Natural killer cell treated with Interleukin-12 subunit alpha and Interleukin-12 subunit beta and Interleukin-15 and Interleukin-18, amount 100 ng/mL, for 72 hours (primary cell): ENCODE results near the gene KCNH5. TPM values are rescaled to one million over a fixed set of nuclear protein-coding genes. Genes with fewer than 3 reads are reported as not detected.

ENCODE experiments used
- ATAC-seq, 2 donors: fragments of 150-1000 bp; cut with Tn5 transposase in 1 of 2; sonication (Bioruptor Pico), chemical (Tn5 transposase) in 1 of 2; 2 replicates each; pipeline ENCODE4 v1.10.0; 2021
- DNase-seq: peaks from one replicate; pipeline ENCODE4 v3.0.0; 2022; ENCODE audit warnings: low spot score
- H3K27ac Mint-ChIP-seq, 2 donors: 1 replicate in 1 of 2; 2 replicates in 1 of 2; pipeline ENCODE4 v1.8.0; 2022; ENCODE audit warnings: mixed read lengths in 2 of 2, mild to moderate bottlenecking in 1 of 2, moderate library complexity in 1 of 2
- H3K27me3 Mint-ChIP-seq, 2 donors: 1 replicate in 1 of 2; 2 replicates in 1 of 2; pipeline ENCODE4 v1.8.0; 2022; ENCODE audit warnings: mixed read lengths in 2 of 2
- H3K36me3 Mint-ChIP-seq: one replicate; pipeline ENCODE4 v1.8.0; 2022; ENCODE audit warnings: mixed read lengths
- H3K4me1 Mint-ChIP-seq, 2 donors: 1 replicate in 1 of 2; 2 replicates in 1 of 2; pipeline ENCODE4 v1.8.0; 2022; ENCODE audit warnings: low read depth in 2 of 2, mixed read lengths in 2 of 2, mild to moderate bottlenecking in 1 of 2
- H3K4me3 Mint-ChIP-seq: one replicate; pipeline ENCODE4 v1.8.0; 2022; ENCODE audit warnings: mixed read lengths
- H3K9me3 Mint-ChIP-seq: 2 replicates; pipeline ENCODE4 v1.8.0; 2022; ENCODE audit warnings: mixed read lengths
- total RNA-seq, 2 donors: library from RNA; stranded (reverse); gene quantifications; one replicate each; pipeline ENCODE4 v1.2.3, GENCODE V29; 2022

The KCNH5 gene
- not detected for total RNA-seq

- Mint-ChIP-seq H3K27me3 (peaks cover 22 to 24% of the 10 kb centered on the region in 2 donors), H3K4me3 (no peak within 1 kb of the TSS), H3K36me3 (no peaks in the 10 kb centered on the region), H3K4me1 (no peaks in the 10 kb centered on the region), H3K9me3 (no peaks in the 10 kb centered on the region), H3K27ac (no peak within 1 kb of the TSS)
- no peak for DNase-seq
- ATAC-seq: peak; percentile 43 to 58
Observed at GRCh38 chr14:63045234-63045611, at the start of gene KCNH5. TSS of gene KCNH5 (minus strand) at chr14:63045458. CDS start at chr14:63045186, 272 bp downstream.

- DNase-seq (no peak), ATAC-seq (no peak)
- Mint-ChIP-seq H3K4me1 (no peaks in the 10 kb centered on the region), H3K4me3 (no peak overlapping the region), H3K9me3 (no peaks in the 10 kb centered on the region), H3K27me3 (peaks cover 0 to 1% of the 10 kb centered on the region in 2 donors), H3K27ac (no peak overlapping the region), H3K36me3 (no peaks in the 10 kb centered on the region)
Observed at GRCh38 chr14:63091394-63091996, 46.2 kb upstream of the KCNH5 start.

DNA sequence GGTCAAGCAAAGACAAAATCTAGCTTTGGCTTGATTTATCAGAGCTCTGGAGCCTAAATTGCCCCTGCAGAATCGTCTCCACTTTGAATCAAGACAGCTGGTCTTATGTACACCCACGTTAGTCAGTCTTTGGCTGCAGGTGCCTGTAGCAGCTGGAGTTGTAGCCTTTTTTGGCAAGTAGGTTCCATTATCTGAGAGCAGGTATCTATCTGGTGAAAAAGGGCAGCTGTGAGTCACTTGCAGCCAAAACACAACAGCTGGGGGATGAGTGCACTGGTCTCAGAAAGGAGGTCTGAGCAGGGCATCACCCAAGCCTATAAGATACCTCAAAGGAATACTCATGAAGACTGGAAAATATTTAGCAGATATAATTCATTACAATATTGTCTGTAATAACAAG, 43.6 kb upstream of the KCNH5 start:
- no peak for ATAC-seq
- no peak overlapping the region for H3K4me3 Mint-ChIP-seq
- peaks cover 0 to 6% of the 10 kb centered on the region in 2 donors for H3K27me3 Mint-ChIP-seq
- H3K9me3 Mint-ChIP-seq: no peaks in the 10 kb centered on the region
- H3K27ac Mint-ChIP-seq: no peak overlapping the region
- H3K4me1 Mint-ChIP-seq: no peaks in the 10 kb centered on the region
- no peak for DNase-seq
- H3K36me3 Mint-ChIP-seq: no peaks in the 10 kb centered on the region

DNA sequence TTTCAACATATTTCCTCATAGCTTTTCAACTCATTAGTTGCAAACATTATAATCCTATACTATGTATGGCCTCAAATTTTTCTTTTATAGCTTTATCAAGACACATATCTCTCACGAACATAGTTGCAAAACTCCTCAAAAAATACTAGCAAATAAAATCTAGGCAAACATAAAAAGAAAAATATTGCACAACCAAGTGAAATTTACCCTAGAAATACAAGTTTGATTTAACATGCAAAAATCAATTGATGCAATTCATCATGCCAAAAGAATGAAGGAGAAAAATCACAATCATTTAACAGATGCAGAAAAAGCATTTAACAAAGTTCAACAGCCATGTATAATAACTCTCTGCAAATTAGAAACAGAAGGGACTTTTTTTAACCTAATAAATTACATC, 33.3 kb upstream of the KCNH5 start:
- no peak overlapping the region for H3K4me3 Mint-ChIP-seq
- DNase-seq: no peak
- no peak for ATAC-seq
- no peak overlapping the region for H3K27ac Mint-ChIP-seq
- H3K9me3 Mint-ChIP-seq: no peaks in the 10 kb centered on the region
- H3K36me3 Mint-ChIP-seq: no peaks in the 10 kb centered on the region
- H3K27me3 Mint-ChIP-seq: no peaks in the 10 kb centered on the region
- H3K4me1 Mint-ChIP-seq: no peaks in the 10 kb centered on the region

- Mint-ChIP-seq H3K27ac (no peak overlapping the region), H3K36me3 (no peaks in the 10 kb centered on the region), H3K27me3 (no peaks in the 10 kb centered on the region), H3K4me3 (no peak overlapping the region), H3K9me3 (no peaks in the 10 kb centered on the region), H3K4me1 (no peaks in the 10 kb centered on the region)
- ATAC-seq (no peak), DNase-seq (no peak)
Observed at GRCh38 chr14:63076488-63076887, 31.2 kb upstream of the KCNH5 start.

DNA sequence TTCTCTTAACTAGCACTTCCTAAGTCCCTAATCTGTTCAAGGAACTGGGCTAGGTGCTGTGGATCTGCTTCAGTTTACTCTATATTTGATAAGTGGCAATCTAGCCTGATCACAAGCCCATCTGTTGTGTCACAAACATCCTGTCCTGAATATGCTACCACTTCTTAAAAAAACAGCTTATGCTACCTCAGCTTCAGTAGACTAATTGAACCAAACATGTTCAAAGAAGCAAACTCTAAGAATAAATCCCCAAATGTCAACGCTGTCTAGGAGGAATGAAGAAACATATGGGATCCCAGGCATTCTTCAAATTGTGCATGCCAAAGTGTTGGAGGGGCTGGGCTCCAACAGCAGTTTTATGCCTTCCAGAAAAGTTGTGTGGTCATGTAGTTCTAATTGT, 10.4 kb upstream of the KCNH5 start:
- ATAC-seq (no peak), DNase-seq (no peak)
- Mint-ChIP-seq H3K36me3 (no peaks in the 10 kb centered on the region), H3K4me1 (no peaks in the 10 kb centered on the region), H3K27me3 (no peaks in the 10 kb centered on the region), H3K9me3 (no peaks in the 10 kb centered on the region), H3K27ac (no peak overlapping the region), H3K4me3 (no peak overlapping the region)

DNA sequence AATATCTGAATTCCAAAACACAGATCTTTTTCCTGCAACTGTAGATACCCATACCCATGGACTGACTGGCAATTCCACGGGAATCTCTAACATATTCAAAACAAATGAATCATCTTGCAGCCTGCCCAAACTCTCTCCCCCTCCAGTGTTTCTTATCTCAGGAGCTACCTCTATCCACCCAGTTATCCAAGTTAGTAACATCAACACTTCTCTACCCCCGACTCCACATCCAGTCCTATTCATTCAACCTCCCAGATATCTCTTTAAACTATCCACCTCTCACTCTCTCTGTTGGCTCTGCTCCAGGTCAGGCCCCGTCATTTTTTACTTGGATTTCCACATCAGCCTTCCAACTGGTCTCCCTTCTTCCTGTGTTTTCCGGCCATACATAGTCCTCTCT, 6.7 kb upstream of the KCNH5 start:
- no peak for DNase-seq
- Mint-ChIP-seq H3K4me3 (no peak overlapping the region), H3K4me1 (no peaks in the 10 kb centered on the region), H3K27ac (no peak overlapping the region), H3K36me3 (no peaks in the 10 kb centered on the region), H3K27me3 (peaks cover 0 to 8% of the 10 kb centered on the region in 2 donors), H3K9me3 (no peaks in the 10 kb centered on the region)
- ATAC-seq: no peak

DNA sequence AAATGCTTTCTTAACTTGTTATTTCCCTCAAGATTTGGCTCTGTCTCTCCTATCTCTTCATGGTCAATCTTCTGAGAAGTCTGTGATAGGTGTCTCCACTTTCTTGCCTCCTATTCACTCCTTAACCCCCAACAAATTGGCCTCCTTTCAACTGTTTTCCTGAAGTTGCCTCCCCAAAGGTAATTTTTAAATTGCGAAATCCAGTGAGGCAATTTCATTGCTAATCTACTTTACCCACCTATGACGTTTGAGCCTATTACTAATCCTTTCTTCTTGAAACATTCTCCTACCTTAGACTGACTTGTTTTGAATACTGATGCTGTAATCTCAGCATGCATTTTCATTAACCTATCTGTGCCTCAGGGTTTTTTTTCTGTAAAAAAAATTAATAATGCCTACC, 6.0 kb upstream of the KCNH5 start:
- peaks cover 7 to 14% of the 10 kb centered on the region in 2 donors for H3K27me3 Mint-ChIP-seq
- H3K9me3 Mint-ChIP-seq: no peaks in the 10 kb centered on the region
- ATAC-seq (no peak), DNase-seq (no peak)
- no peak overlapping the region for H3K4me3 Mint-ChIP-seq
- H3K27ac Mint-ChIP-seq: no peak overlapping the region
- H3K4me1 Mint-ChIP-seq: no peaks in the 10 kb centered on the region
- H3K36me3 Mint-ChIP-seq: no peaks in the 10 kb centered on the region

DNA sequence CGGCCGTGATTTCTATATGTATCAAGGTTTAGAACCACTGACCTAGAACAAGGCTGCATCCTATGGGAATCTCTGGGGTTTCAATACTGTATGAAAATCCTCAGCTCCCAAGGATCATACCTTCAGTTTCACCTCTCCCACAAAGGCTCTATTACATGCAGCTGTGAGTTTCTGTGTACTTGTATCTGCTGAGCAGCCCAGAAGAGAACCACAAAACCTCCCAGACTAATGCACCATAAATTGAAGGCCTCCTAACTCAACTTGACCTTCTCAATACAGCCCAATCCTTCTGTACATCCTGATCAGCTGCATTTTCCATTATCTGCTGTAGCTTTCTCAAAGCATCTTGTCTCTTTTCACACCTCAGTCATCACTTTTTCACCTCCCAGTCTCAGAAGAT, 5.4 kb upstream of the KCNH5 start:
- H3K27ac Mint-ChIP-seq: no peak overlapping the region
- ATAC-seq: no peak
- H3K36me3 Mint-ChIP-seq: no peaks in the 10 kb centered on the region
- peaks cover 10 to 17% of the 10 kb centered on the region in 2 donors for H3K27me3 Mint-ChIP-seq
- H3K4me3 Mint-ChIP-seq: no peak overlapping the region
- no peaks in the 10 kb centered on the region for H3K4me1 Mint-ChIP-seq
- H3K9me3 Mint-ChIP-seq: no peaks in the 10 kb centered on the region
- DNase-seq: no peak

DNA sequence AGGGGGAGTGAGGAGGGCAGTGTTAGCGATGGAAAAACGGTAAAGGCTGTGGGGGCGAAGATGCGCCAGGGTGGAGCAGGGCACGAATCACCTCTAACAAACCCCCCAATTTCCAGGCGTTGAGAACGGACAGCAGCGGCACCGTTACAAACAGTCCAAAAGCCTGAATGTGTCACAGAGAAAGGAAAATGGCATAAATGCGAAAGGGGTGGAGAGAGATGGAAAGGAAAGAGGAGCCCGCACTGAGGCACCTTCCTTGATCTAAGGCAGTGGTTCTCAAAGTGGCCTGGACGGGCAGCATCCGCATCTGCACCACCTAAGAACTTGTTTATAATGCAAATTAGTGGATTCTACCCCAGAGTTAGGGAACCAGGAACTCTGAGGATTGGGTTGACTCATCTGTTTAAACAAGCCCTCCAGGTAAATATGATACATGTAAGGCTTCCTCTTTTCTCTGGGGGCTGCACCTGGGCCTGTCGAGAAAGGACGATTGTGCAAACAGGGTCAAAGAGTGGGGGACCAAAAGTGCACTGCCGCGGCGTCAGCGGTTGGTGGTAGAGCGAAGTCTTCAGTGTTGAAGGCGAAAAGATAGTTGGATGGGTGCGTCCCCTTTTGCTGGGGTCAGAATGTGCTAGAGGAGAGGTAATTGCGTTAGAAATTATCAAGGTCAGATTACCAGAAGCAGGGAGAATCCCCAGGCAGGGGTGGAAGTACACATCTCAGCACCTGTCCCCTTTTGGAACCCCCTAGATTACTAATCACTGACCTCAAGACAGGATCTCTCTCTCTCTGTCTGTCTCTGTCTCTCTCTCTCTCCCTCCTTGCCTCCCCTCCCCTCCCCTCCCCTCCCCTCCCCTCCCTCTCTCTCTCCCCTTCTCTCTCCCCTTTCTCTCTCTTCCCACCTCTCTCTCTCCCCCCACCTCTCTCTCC, 1.3 kb upstream of the KCNH5 start:
- no peaks in the 10 kb centered on the region for H3K9me3 Mint-ChIP-seq
- H3K27ac Mint-ChIP-seq: no peak overlapping the region
- H3K36me3 Mint-ChIP-seq: no peaks in the 10 kb centered on the region
- H3K4me3 Mint-ChIP-seq: no peak overlapping the region
- H3K27me3 Mint-ChIP-seq: peaks cover 22 to 24% of the 10 kb centered on the region in 2 donors
- DNase-seq (no peak), ATAC-seq (no peak)
- no peaks in the 10 kb centered on the region for H3K4me1 Mint-ChIP-seq

GRCh38 chr14:63045612-63046320, 508 bp upstream of the KCNH5 start:
- H3K4me3 Mint-ChIP-seq: no peak overlapping the region
- DNase-seq (no peak), ATAC-seq (peak; percentile 28 to 31)
- H3K27ac Mint-ChIP-seq: no peak overlapping the region
- no peaks in the 10 kb centered on the region for H3K9me3 Mint-ChIP-seq
- no peaks in the 10 kb centered on the region for H3K4me1 Mint-ChIP-seq
- H3K27me3 Mint-ChIP-seq: peaks cover 22 to 24% of the 10 kb centered on the region in 2 donors
- H3K36me3 Mint-ChIP-seq: no peaks in the 10 kb centered on the region

DNA sequence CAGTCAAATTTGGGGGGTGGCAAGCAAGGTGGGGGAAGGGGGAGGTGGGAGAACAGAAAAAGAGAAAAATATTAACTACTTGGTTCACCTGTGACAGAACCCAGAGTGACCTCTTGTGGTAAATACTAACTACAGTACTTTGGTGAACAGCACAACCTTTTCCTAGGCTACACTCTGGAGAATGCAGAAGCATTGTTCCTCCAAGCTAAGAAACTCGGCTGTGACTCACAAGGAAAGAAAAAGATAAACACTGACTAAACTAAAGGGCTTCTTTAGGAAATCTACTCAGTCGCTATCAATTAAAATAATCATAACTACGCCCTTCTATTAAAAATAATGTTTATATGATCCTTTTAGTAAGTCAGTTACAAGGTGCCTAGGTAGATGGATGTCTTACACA, 5.4 kb downstream of the KCNH5 start:
- H3K9me3 Mint-ChIP-seq: no peaks in the 10 kb centered on the region
- ATAC-seq: no peak
- no peaks in the 10 kb centered on the region for H3K36me3 Mint-ChIP-seq

DNA sequence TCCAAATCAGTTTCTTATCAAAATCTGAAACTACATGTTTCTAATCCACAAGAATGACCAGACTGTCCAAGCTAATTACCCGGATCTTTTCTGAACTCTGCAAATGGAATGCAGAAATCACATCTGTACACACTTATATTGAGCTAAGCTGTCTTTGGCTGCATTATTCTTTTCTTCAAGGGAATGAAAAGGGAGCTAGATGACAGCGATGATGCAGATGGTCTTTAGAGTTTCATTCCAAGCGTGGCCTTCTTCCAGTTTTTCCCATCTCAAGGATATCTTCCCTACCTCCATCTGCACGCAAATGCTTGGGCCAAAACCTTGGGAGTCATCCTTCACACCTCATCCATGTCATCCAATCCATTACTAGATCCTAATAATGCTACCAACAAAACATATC, 12.6 kb downstream of the KCNH5 start:
- no peaks in the 10 kb centered on the region for H3K4me1 Mint-ChIP-seq
- no peak overlapping the region for H3K27ac Mint-ChIP-seq
- DNase-seq (no peak), ATAC-seq (no peak)
- no peak overlapping the region for H3K4me3 Mint-ChIP-seq
- no peaks in the 10 kb centered on the region for H3K36me3 Mint-ChIP-seq
- no peaks in the 10 kb centered on the region for H3K9me3 Mint-ChIP-seq
- peaks cover 0 to 10% of the 10 kb centered on the region in 2 donors for H3K27me3 Mint-ChIP-seq

More for the DNA sequence above, 5.4 kb downstream of the KCNH5 start:
- Mint-ChIP-seq H3K4me3 (no peak overlapping the region), H3K27ac (no peak overlapping the region), H3K4me1 (no peaks in the 10 kb centered on the region), H3K27me3 (peaks cover 7 to 12% of the 10 kb centered on the region in 2 donors)
- DNase-seq: no peak

- Mint-ChIP-seq H3K36me3 (no peaks in the 10 kb centered on the region), H3K27me3 (peaks cover 0 to 10% of the 10 kb centered on the region in 2 donors), H3K4me3 (no peak overlapping the region), H3K9me3 (no peaks in the 10 kb centered on the region), H3K27ac (no peak overlapping the region), H3K4me1 (no peaks in the 10 kb centered on the region)
- DNase-seq (no peak), ATAC-seq (no peak)
Observed at GRCh38 chr14:63032076-63032475, 13.2 kb downstream of the KCNH5 start.
